GM18868 (cell line): Measurements from ENCODE around the gene PTRHD1.
A peak's percentile ranks its signal among the peaks of the same experiment; 100 is the strongest.

Experiments used
- ATAC-seq: cut with Tn5 transposase; IDR thresholded peaks from one replicate; pipeline ENCODE4 v1.9.1; 2021; ENCODE audit warnings: mild to moderate bottlenecking, moderate library complexity; ENCODE audit not compliant: unreplicated experiment

Gene PTRHD1

DNA sequence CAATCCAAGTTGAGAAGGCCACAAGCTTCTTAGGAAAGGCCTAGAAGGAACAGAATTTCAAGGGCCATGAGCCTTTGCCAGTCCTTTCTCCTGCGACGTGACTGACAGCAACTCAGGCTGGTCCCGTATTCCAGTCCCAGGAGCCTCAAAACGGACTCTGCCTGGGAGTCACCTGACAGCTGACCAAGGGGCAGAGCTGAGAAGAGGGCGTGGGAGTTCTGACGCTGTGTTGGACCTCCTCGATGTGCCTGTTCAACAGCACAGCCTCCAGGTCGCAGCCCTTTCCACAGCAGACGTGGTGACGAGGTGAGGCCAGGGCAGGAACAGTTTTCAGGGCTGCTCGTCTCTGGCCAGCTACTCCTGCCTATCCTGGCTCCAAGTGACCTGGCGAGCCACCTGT is 37.6 kb upstream of the PTRHD1 start:
- no peak for ATAC-seq

GRCh38 chr2:24830351-24830750 is 37.2 kb upstream of the PTRHD1 start:
- ATAC-seq, result no peak

DNA sequence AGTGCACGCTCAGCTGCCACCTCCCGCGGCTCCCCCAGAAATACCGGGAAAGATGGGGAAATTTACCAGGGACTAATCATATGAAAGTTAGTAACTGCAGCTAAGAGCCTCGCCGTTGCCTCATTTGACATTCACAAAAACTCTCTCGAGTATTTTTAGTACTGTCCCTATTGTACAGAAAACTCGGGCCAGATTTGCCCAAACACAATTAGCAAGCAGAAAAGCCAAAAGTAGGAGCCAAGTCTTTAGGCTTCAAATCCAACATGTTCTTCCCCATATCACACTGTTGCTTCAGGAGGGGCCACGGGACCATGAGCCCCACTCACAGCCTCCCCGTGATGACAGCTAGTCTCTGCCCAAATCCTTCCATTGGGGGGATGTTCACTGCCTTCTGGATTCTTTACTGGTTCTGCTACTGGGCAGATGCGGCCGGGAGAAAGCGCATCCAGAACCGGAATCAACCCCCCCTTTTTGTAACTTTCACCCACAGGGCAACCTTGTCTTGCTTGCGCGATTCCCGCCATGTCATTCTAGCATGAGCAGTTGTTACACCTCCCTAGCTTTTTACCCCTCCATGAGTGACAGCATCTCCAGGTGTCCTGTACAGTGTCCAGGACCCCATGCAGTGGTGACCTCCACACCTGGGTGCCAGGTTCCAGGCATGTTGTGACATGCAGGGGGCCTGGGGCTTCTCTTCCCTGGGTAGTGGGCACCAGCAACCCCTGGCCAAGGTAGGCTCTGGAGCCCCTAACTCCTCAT is 35.2 kb upstream of the PTRHD1 start:
- ATAC-seq, result no peak

DNA sequence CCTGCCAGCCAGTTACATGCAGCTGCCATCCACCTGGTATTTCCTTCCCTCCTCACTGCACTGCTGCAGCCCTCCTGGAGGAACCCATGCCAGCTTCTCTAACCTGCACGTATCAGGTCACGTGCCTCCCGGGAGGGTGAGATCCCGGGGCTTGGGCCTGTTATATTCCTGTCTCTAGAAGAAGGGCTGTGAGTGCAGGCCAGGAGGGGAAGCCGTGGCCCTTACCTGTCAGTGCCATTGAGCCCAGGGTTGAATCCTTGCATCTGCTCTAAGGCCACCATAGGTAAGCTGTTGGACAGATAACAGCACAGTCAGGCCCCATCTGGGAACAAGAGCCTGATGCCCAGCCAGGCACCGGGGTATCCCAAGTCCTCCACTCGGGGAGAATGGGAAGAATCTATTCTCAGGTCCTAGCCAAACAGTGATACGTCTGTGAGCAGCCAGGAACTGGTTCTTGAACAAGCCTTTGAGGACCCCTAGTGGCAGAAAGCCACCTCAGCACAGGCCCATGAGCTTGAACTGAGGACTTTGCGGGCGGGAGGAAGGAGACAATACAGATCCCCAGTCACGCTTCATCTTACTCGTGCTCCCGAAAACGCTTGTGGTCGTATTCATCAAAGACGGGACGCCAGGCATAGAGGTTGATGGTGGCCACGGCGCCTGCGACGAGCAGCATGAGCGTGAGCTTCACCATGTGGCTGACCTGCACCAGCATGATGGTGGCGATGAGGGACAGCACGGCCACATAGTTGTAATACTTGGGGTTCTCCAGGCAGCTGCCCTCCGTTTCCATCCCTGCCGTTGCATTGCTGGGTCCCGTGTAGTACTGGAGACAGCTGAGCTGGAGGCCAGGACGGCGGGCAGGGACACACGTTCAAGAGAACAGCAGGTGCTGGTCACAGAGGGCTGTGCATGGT is 34.4 kb upstream of the PTRHD1 start:
- ATAC-seq, result peak; percentile 73

DNA sequence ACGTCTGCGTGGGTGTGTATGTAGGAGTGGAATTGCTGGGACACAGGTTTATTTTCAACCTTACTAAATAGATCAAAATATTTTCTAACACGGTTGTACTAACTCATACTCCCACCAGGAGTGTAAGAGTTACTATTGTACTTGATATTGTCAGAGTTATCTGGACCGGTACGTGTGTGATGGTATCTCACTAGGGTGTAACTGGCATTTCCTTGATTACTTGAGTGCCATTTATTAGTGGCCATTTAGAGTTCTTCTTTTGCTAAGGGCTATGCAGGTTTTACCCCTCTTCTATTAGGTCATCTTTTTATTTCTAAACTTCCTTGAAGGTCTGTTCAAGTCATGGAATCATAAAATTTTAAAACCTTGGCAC is 33.6 kb upstream of the PTRHD1 start:
- ATAC-seq, result no peak

DNA sequence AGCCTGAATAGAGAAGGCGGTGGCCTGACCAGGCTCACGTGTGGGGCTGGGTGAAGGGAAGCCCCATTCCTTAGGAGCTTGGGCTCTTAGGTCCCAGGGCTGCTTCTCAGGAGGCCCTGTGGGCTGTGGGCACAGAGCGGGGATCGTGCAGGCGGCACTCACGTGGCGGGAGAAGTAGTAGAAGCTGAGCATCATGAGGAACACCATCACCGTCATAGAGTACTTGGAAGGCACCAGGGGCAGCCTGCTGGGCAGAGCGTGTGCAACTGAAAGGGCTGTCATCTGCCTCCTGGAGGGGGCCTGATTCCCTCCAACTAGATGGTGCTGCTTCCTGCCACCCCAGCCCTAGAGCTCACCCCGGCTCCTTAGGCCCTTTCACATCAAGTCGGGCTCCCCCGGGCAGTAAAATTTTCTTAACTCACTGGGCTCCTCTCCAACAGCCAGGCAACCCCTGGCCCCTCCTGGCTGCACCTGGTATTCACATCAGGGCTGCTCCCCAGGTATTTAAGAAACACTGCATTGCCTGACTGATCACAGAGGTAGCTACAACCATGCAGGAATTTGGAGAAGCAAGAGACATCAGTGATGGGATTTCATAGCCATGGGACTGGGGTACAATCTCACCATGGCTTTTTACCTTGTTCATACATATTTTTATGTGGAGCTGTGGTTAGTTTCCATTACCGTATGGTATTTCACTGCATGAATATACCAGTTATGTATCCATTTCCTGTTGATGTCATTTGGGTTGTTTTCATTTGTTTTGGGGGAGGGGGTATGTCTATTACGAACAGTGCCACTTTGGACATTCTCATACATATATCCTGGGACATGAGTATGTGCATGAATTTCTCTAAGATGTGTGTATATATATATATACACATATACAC is 32.9 kb upstream of the PTRHD1 start:
- no peak for ATAC-seq

GRCh38 chr2:24824966-24825882 is 32.0 kb upstream of the PTRHD1 start:
- ATAC-seq, result no peak

DNA sequence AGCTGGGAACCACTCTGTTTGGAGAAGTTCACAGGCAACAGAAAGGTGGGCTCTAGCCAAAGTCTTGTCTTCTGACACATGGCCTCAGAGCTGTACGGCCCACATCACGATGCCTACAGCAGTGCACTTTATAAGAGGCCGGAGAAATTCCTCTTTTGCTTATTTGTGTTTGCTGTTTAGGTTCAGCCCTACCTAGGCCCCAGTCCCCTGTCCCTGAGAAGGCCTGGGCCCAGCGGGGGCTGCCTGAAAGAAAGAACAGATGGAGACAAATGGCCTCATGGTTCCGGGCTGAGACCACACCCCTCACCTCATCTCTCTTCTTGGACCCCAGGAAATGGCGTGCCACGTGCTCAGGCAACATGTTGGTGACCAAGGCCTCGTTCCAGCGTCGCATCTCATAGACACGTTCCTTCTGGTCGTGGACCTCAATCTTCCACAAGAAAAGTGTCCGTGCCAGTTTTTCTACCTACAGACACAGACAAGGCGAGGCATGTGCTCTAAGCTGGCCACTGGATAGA is 30.9 kb upstream of the PTRHD1 start:
- ATAC-seq, result no peak

DNA sequence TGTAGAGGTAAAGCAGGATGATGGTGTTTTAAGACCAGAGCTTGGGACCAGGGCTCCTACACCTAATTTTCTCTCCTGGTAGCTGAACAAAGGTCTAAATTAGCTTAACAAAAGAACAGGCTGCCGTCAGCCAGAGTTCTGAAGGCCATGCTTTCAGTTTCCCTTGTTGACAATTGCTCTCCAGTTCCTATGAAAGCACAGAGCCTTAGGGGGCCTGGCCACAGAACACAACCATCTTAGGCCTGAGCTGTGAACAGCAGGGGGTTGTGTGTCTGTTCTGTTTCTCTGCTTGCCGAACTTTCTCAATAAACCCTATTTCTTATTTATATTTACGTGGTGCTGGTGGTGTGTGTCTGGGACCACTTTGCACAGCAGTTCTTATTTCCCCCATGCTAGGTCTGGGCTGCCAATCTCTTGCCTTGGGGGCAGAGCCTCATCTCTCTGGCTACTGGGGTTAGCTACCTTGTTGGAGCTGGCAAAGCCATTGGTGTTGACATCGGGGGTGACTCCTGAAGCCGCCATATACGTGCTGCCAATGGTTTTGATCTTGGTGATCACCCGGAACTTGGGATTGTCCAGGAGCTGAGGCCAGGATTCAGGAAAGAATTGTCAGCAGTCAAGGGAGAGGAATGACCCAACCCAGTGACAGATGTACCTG is 29.0 kb upstream of the PTRHD1 start:
- ATAC-seq, result no peak

GRCh38 chr2:24821433-24821891 is 28.3 kb upstream of the PTRHD1 start:
- ATAC-seq, result no peak

GRCh38 chr2:24820598-24821432 is 27.6 kb upstream of the PTRHD1 start:
- no peak for ATAC-seq

- ATAC-seq, result no peak
These were observed 27.0 kb upstream of the PTRHD1 start for GRCh38 chr2:24820175-24820513.

GRCh38 chr2:24819442-24820174 is 26.4 kb upstream of the PTRHD1 start:
- no peak for ATAC-seq

- ATAC-seq, result no peak
These were observed 25.6 kb upstream of the PTRHD1 start for GRCh38 chr2:24818721-24819167.

DNA sequence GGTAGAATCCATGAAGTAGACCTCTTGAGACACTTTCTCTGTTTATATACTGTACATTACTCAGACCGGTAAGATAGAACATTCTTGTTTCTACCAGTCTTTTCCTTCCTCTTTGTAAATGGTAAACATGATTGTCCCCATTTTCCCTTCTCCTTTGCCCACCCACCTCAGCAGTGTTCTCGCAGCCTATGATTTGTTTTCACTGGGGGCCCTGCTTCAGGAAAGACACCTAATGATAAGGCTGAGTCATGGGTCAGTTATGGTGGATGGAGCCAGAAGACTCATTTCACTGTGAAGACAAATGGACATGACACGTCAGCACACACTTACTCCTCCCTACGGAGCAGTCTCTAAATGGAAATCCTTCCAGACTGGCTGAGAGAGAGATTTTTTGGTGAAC is 23.7 kb upstream of the PTRHD1 start:
- no peak for ATAC-seq

GRCh38 chr2:24816404-24816803 is 23.2 kb upstream of the PTRHD1 start:
- ATAC-seq, result no peak

DNA sequence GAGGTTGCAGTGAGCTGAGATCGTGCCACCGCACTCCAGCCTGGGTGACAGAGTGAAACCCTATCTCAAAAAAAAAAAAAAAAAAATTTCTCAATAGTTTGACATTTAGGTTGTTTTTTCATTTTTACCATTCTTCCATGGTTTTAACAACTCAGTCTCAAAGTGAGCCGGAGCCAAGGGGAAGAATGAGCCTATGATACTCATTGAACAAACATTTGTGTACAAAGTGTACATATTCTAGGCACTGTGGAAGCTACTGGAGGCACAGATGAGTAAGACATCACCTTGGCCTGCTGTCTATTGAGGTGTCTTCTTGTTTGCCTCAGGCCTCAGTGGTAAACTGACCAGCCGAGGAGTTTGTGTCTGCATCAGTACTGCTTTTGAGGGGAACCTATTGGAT is 22.0 kb upstream of the PTRHD1 start:
- no peak for ATAC-seq

- ATAC-seq, result no peak
These were observed 21.3 kb upstream of the PTRHD1 start for GRCh38 chr2:24814516-24814915.
